Measurements from ENCODE around the gene HSPB7.
A peak's percentile ranks its signal among the peaks of the same experiment; 100 is the strongest.
"Not testable (repeated sequence)": the region's sequence is repeated elsewhere in the genome, so short reads cannot be mapped to it uniquely, and the experiment has no call there.

HSPB7 gene

DNA sequence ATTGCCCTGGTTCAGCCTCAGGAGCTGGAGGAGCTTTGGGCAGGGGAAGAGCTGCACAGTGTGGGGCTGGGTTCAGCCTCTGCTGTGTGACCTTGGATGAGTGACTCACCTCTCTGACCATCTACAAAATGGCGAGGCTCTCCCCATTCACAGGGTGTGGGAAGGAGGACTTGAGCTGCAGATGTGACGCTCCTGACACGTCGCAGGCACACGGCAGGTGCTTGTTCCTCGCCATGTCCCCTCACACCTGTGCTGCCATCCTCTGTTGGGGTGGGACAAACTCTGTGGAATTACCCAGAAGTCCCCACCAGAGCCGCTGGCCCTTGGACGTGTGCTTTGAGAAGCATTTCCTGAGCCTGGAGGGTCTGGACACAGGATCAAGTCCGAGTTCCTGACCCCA lies 3.0 kb upstream of the HSPB7 start:
- DNase-seq = not testable (repeated sequence)

DNA sequence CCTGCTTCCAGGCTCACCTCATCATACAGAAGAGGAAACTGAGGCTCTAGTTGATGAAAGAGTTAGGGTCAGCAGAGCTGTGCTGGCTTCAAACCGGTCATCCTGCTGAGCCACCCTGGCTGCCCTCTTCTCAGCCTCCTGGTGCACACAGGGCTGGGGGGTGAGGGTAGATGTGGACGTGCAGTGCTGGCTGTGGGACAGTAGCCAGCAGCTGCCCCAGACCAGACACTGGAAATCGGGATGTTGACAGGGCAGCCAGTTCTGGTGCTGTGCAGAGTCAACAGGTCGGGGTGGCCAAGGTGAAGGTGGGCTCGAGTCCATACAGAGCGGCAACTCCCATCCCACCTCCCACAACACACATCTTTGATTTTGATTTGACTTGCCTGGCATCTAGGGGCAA lies 2.5 kb upstream of the HSPB7 start:
- no peak for DNase-seq

- no peak for DNase-seq
Observed at GRCh38 chr1:16019644-16020277, 1.9 kb upstream of the HSPB7 start.

- no peak for DNase-seq
Observed at GRCh38 chr1:16018749-16019643, 1.2 kb upstream of the HSPB7 start.

- DNase-seq = no peak
Observed at GRCh38 chr1:16018308-16018707, 465 bp upstream of the HSPB7 start.

- DNase-seq = no peak
Observed at GRCh38 chr1:16017076-16017460, 775 bp downstream of the HSPB7 start.

DNA sequence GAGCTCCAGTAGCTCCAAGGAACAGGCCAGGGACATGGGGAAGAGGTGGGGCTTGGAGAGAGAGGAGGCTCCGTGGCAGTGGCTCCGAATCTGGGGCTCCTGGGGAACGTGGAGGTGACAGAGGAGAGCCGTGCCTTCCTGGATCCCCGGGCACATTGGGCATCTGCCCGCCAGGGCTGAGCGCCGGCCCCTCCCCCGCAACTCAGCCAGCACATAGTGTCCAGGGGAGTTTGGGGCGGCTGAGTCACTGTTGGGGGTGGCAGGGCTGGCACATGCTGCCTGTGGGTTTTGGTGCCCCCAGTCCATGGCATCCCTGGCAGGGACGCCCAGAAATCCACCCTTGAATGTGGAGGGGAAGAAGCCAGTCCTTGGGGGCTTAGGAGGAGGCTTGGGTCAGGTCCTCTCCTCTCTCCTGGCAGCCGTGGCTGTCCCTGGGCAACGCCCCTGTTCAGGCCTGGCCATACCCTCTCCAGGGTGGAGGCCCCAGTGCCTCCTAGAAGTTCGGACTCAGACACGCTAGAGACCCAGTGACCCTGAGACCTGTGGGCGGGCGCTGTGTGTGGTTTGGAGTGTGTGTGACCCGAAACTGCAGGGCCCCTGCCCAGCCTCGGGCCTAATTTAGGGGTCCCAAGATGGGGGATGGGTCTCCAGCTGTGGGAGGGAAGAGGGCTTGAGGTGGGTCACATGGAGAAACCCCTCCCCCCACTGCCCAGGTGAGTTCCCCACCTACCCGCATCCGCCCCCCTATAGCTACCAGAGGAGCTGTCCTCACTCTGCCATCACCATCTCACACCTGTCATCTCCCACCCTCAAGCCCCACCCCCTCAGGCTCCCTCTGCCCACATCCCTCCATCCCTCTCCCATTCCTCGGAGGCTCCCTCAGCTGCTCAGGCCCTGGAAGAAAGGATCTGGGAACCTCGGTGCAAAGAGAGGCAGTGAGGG lies 1.6 kb downstream of the HSPB7 start:
- no peak for DNase-seq

- no peak for DNase-seq
Observed at GRCh38 chr1:16015491-16015890, 2.4 kb downstream of the HSPB7 start.

GRCh38 chr1:16014509-16015482 lies 3.0 kb downstream of the HSPB7 start:
- DNase-seq = no peak

DNA sequence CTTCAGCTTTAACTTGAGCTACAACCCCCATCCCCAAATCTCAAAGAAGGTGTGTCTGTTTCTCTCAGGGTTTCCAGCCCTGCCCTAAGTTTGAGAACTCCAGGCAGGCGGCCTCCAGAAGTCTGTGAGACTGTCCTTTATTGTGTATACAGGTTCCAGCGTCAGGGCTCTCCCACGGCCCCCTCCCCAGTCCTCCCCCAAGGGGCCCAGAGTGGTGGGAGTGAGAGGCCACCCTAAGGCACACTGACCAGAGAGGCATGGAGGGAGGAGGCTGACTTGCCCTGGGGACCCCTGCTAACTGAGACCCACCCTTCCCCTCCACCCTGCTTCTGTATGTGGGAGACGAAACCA lies 4.0 kb downstream of the HSPB7 start:
- DNase-seq = no peak

DNA sequence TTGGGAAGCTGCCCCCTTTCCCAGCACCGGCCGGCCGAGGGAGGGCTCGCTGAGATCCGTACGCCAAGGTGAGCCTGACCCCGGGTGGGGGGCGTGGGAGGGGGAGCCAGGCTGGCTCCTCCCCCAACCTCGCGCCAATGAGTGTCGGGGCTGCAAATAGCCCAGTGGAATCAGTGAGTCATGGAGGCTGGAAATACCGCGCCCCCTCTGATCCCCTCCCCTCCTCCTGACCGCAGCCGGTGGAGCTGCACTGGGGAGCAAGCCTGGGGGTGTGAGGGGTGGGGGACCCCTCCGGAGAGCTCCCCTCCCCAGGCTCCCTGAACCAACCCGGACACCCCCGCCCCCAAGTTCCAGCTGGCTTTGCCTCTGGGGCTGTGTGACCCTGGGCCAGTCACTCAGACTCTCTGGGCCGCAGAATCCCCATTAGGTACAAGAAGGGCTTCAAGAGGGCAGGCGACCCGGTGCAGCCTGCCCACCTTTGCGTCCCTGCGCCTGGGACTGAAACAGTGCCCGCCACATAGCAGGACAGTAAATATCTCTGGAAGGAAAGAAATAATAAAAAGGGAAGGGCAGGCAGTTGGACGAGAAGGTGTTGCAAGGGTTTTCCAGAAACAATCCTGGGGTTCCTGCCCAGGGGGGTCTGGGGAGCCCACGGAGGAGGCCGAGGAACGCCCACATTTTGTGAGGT lies 4.5 kb downstream of the HSPB7 start:
- DNase-seq = no peak

GRCh38 chr1:16012590-16013219 lies 5.1 kb downstream of the HSPB7 start:
- no peak for DNase-seq

DNA sequence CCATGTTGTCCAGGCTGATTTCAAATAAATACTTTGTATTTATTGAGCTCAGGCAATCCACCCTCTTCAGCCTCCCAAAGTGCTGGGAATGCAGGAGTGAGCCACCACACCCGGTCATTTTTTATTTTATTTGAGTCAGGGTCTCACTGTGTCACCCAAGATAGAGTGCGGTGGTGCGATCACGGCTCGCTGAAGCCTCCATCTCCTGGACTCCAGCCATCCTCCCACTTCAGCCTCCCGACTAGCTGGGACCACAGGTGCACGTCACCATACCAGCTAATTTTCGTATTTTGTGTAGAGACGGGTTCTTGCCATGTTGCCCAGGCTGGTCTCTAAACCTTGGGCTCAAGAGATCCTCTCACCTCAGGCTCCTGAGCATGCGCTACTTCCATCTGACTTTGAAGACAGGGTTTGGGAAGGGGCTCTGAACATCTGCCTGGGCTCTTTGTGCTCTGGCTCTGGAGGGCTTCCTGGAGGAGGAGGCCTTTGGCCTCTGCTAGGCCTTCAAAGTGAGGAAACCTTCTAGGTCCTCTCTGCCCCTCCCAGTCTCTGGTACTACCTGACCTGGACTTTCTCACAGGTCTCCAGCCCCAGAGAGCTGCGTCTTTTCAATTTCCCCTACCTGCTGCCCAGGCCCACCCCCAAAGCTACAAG lies 5.8 kb downstream of the HSPB7 start:
- no peak for DNase-seq

DNA sequence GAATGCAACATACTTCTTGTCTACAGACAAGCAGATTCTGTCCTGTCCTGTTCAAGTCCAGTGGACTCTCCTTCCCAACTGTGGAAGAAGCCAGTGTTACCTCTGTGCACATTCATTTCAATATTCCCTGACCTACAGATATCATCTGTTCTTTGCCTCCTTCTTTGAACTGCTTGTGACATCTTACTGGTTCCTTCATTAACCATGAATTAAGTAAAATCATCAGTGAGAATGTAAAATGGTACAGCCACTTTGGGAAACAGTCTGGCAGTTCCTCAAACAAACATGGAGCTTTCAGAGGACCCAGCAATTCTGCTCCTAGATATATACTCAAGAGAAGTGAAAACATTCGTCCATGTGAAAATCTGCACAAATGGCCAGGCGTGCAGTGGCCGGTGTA lies 7.0 kb downstream of the HSPB7 start:
- DNase-seq = no peak

- no peak for DNase-seq
Observed at GRCh38 chr1:16009678-16010077, 8.2 kb downstream of the HSPB7 start.

GRCh38 chr1:16009030-16009460 lies 8.8 kb downstream of the HSPB7 start:
- DNase-seq = peak; percentile 53 to 59

DNA sequence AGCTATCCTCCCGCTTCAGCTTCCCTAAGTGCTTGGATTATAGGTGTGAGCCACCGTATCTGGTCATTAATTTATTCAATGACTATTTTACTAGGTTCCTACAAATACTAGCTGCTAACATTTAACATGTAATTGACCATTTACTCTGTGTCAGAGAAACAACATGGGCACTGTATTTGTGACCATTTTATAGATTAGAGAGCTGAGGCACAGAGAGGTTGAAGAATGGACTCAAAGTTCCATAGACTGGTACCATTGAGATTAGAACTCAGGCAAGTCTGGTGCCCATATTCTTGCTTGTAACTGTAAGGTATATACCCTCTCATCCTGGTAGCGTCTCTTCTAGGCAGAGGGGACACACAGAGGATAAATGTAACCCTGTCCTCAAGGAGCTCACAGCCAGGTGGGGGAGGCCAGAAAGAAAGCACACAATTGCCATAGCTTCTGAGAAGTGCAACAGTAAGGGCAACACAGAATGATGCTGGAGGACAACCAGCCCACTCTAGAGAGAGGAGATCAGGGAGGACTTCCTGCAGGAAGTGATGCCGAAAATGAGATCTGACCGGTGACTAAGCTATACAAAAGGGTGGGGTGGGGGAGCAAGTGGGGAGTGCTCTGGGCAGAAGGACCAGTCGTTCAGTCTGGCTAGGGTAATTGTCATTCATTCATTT lies 10.0 kb downstream of the HSPB7 start:
- DNase-seq = no peak

DNA sequence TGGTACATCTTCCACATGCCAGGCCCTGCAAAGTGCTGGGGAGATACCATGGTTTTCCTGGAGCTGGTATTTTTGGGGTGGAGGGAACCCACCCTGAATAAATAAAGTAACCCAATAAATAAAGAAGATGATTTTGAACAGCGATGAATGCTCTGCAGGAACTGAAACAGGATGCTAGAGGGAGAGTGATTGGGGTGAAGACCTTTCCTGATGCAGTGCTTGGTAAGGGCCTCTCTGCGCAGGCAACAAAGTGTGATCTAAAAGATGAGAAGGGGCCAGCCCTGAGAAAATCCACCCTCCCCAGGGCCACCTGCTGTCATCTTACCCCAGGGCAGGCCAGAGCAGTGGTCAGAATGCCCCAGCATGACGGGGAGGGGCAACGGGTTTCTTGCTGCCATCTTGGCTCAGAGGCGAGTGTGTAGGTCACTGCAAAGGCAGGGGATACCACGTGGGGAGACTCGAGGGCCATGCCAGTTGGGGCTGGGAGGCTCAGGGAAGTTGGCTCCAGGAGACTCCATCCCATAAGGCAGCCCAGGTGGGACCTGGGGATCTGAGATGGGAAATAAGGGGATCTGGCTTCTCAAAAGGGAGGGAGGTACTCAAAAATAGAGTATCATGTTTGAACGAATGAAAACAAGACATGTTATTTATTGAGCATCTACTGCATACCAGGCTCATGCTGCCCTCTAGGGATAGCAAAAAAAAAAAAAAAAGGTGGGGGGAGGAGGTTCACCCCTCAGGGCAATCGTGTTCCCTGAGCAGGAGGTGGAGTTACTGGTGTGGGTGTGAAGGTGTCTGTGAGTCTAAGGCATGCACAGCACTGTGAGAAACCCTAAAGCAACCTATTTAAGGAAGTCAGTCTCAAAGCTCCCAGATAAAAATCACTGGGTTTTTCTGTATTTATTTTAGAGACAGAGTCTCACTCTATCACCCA lies 11.0 kb downstream of the HSPB7 start:
- DNase-seq = no peak

GRCh38 chr1:16006010-16006409 lies 11.8 kb downstream of the HSPB7 start:
- DNase-seq = no peak
